IMR-90 (cell line): ENCODE results near the gene HSP90AB1. TPM values are rescaled to one million over a fixed set of nuclear protein-coding genes. Genes with fewer than 3 reads are reported as not detected.

Source experiments
- ATAC-seq: fragments of 200-7000 bp; cut with Tn5 transposase; 2 replicates; pipeline ENCODE4 v1.9.1; 2020; ENCODE audit warnings: low read depth, mild to moderate bottlenecking, moderate library complexity
- BruUV-seq: library from RNA; stranded (reverse); fragments of 400-500 nt; replicated peaks from 2 replicates; lab custom pipeline; 2021; lab: Mats Ljungman, UMichigan
- CTCF ChIA-PET: fragments of 300-600 bp; formaldehyde crosslinking; extraction: SDS; loops from one replicate; lab custom pipeline; 2021; ENCODE audit warnings: antibody characterized with exemption; lab: Yijun Ruan, JAX
- POLR2A ChIA-PET: fragments of 300-600 bp; sonication (Branson Sonifier 250); formaldehyde crosslinking; loops from one replicate; lab custom pipeline; 2022; ENCODE audit warnings: antibody characterized with exemption; ENCODE audit not compliant: unreplicated experiment; lab: Charles Lee
- DNase-seq: peaks from one replicate; pipeline ENCODE4 v3.0.0; 2013
- H2AFZ ChIP-seq: replicated peaks from 2 replicates; pipeline ENCODE3; 2013; ENCODE audit warnings: low read length, mild to moderate bottlenecking; ENCODE audit not compliant: poor library complexity
- H2AK5ac ChIP-seq: 2 replicates; pipeline ENCODE4 v1.6.1; 2013; ENCODE audit warnings: low read depth, low read length, inconsistent platforms
- H2AK9ac ChIP-seq: replicated peaks from 2 replicates; pipeline ENCODE3; 2013; ENCODE audit warnings: mild to moderate bottlenecking, low read depth, low read length, moderate library complexity; ENCODE audit not compliant: poor library complexity
- H2BK120ac ChIP-seq: 2 replicates; pipeline ENCODE4 v1.6.1; 2013; ENCODE audit warnings: low read depth, low read length, inconsistent platforms
- H2BK15ac ChIP-seq: 3 replicates; pipeline ENCODE4 v1.6.1; 2013; ENCODE audit warnings: low read depth, low read length, inconsistent platforms
- H2BK20ac ChIP-seq: 2 replicates; pipeline ENCODE4 v1.6.1; 2013; ENCODE audit warnings: low read depth, mild to moderate bottlenecking, inconsistent platforms, low read length, moderate library complexity
- H2BK5ac ChIP-seq: 2 replicates; pipeline ENCODE4 v1.6.1; 2013; ENCODE audit warnings: mild to moderate bottlenecking, low read depth, low read length, inconsistent platforms; ENCODE audit not compliant: poor library complexity, severe bottlenecking
- H3K14ac ChIP-seq: replicated peaks from 2 replicates; pipeline ENCODE4 v1.6.1; 2013; ENCODE audit warnings: low read depth, low read length, inconsistent platforms
- H3K18ac ChIP-seq: 2 replicates; pipeline ENCODE4 v1.6.1; 2013; ENCODE audit warnings: low read depth, low read length, control low read depth
- H3K23ac ChIP-seq: 2 replicates; pipeline ENCODE4 v1.6.1; 2013; ENCODE audit warnings: low read depth, low read length, inconsistent platforms
- H3K27ac ChIP-seq: 2 replicates; pipeline ENCODE4 v1.5.1; 2013; ENCODE audit warnings: mild to moderate bottlenecking, control low read depth, low read length; ENCODE audit not compliant: insufficient read depth
- H3K27me3 ChIP-seq: 2 replicates; pipeline ENCODE4 v1.6.1; 2013; ENCODE audit warnings: low read length; ENCODE audit not compliant: control insufficient read depth, insufficient read depth
- H3K36me3 ChIP-seq: 2 replicates; pipeline ENCODE4 v1.6.1; 2013; ENCODE audit warnings: low read length, mixed read lengths; ENCODE audit not compliant: control insufficient read depth, insufficient read depth
- H3K4ac ChIP-seq: 2 replicates; pipeline ENCODE4 v1.6.1; 2013; ENCODE audit warnings: low read depth, low read length, inconsistent platforms
- H3K4me1 ChIP-seq: 2 replicates; pipeline ENCODE4 v1.6.1; 2013; ENCODE audit warnings: low read length, mixed read lengths; ENCODE audit not compliant: control insufficient read depth, insufficient read depth
- H3K4me2 ChIP-seq: 2 replicates; pipeline ENCODE4 v1.6.1; 2013; ENCODE audit warnings: low read depth, mild to moderate bottlenecking, control low read depth, low read length, moderate library complexity
- H3K4me3 ChIP-seq: 2 replicates; pipeline ENCODE4 v1.5.1; 2013; ENCODE audit warnings: low read depth, mild to moderate bottlenecking, control low read depth, low read length, moderate library complexity; ENCODE audit not compliant: insufficient read depth
- H3K56ac ChIP-seq: 2 replicates; pipeline ENCODE4 v1.6.1; 2013; ENCODE audit warnings: low read length, inconsistent platforms; ENCODE audit not compliant: insufficient read depth; ENCODE audit errors: extremely low read depth
- H3K79me1 ChIP-seq, 2 experiments: 2 replicates each; pipeline ENCODE4 v1.6.1; 2013; ENCODE audit warnings: low read length in 2 of 2, inconsistent platforms in 1 of 2, low read depth in 1 of 2
- H3K9ac ChIP-seq: 2 replicates; pipeline ENCODE4 v1.6.1; 2013; ENCODE audit warnings: low read depth, low read length, control low read depth
- H3K9me1 ChIP-seq: 2 replicates; pipeline ENCODE4 v1.6.1; 2013; ENCODE audit warnings: low read length, inconsistent platforms; ENCODE audit not compliant: insufficient read depth
- H3K9me3 ChIP-seq: 2 replicates; pipeline ENCODE4 v1.6.1; 2013; ENCODE audit warnings: low read length; ENCODE audit not compliant: control insufficient read depth, insufficient read depth
- H4K20me1 ChIP-seq: 2 replicates; pipeline ENCODE4 v1.6.1; 2013; ENCODE audit warnings: low read length, inconsistent platforms; ENCODE audit not compliant: insufficient read depth
- H4K5ac ChIP-seq: 2 replicates; pipeline ENCODE4 v1.6.1; 2013; ENCODE audit warnings: mild to moderate bottlenecking, low read depth, low read length, control low read depth
- H4K8ac ChIP-seq, 2 experiments: 2 replicates each; pipeline ENCODE4 v1.6.1; 2013; ENCODE audit warnings: low read depth in 2 of 2, low read length in 2 of 2, control low read depth in 1 of 2, inconsistent platforms in 1 of 2
- H4K91ac ChIP-seq: 2 replicates; pipeline ENCODE4 v1.6.1; 2013; ENCODE audit warnings: low read depth, low read length, inconsistent platforms; ENCODE audit not compliant: insufficient read depth
- MAZ ChIP-seq: IDR thresholded peaks from 2 replicates; pipeline ENCODE4 v1.6.1; 2012; ENCODE audit warnings: low read depth, mild to moderate bottlenecking, low read length, improper control_type of control experiment, moderate library complexity, borderline replicate concordance
- MXI1 ChIP-seq: IDR thresholded peaks from 2 replicates; pipeline ENCODE4 v1.6.1; 2012; ENCODE audit warnings: low read depth, mild to moderate bottlenecking, low read length, moderate library complexity, borderline replicate concordance
- RAD21 ChIP-seq: IDR thresholded peaks from 2 replicates; pipeline ENCODE4 v1.6.1; 2012; ENCODE audit warnings: low read length, improper control_type of control experiment
- RCOR1 ChIP-seq: IDR thresholded peaks from 2 replicates; pipeline ENCODE4 v1.6.1; 2012; ENCODE audit warnings: mild to moderate bottlenecking, low read length, improper control_type of control experiment; ENCODE audit not compliant: insufficient replicate concordance
- WGBS, 2 experiments: methylation state at CpG; one replicate each; pipeline versions ENCODE4 v1.1.5 to v1.1.7; 2013; ENCODE audit warnings: missing lambda C conversion rate in 2 of 2; ENCODE audit not compliant: insufficient read length in 1 of 2; ENCODE audit errors: extremely low coverage in 2 of 2; 5-methylcytosine and 5-hydroxymethylcytosine counted together
- dilution Hi-C: fragments of 300-500 bp; cut with HindIII; formaldehyde crosslinking; loops from one replicate; pipeline ENCODE4 v1.14.3; 2018; ENCODE audit warnings: low sequenced_read_pairs; ENCODE audit not compliant: unreplicated experiment
- in situ Hi-C: fragments of 300-500 bp; cut with MboI; formaldehyde crosslinking; loops from 3 replicates; pipeline ENCODE4 v1.14.3; 2019; ENCODE audit warnings: low sequenced_read_pairs, inconsistent platforms, mixed read lengths
- intact Hi-C: fragments of 100-400 bp; cut with micrococcal nuclease; formaldehyde crosslinking; loops from 2 replicates; pipeline ENCODE4 v1.10.0; 2022
- polyA plus RNA-seq, 3 experiments: library from polyadenylated mRNA; depleted of rRNA; stranded (reverse); fragments of >200 nt; gene quantifications; 2 replicates each; pipeline ENCODE4 v1.2.3, GENCODE V29; 2012; ENCODE audit warnings: low replicate concordance in 1 of 3
- total RNA-seq: library from RNA; depleted of rRNA; stranded (reverse); fragments of >200 nt; gene quantifications from 2 replicates; pipeline ENCODE4 v1.2.3, GENCODE V29; 2012
- TF ChIP-seq, protein P1 (sequence below): fragments of 150-350 bp; IDR thresholded peaks from 2 replicates; pipeline ENCODE4 v1.6.1; 2017; ENCODE audit warnings: mild to moderate bottlenecking, antibody characterized with exemption, low read length, low read depth
- TF ChIP-seq, protein P2 (sequence below): fragments of 150-350 bp; IDR thresholded peaks from 2 replicates; pipeline ENCODE4 v1.6.1; 2016; ENCODE audit warnings: low read depth, mild to moderate bottlenecking, low read length, moderate library complexity, borderline replicate concordance

HSP90AB1 gene
- total and polyA plus RNA-seq, 2 of the 4 experiments (the other 2 are of a cell fraction): 887 to 1,307 TPM

GRCh38 chr6:44250718-44251123 is 3.8 kb downstream of the HSP90AB1 start:
- Histone ChIP-seq H3K9ac (no peak overlapping the region), H3K4ac (no peak overlapping the region), H3K36me3 (peaks cover 56% of the 10 kb centered on the region), H2BK20ac (no peak overlapping the region), H3K56ac (no peak overlapping the region), H4K5ac (no peak overlapping the region), H3K18ac (no peak overlapping the region), H2AK5ac (no peak overlapping the region), H2BK5ac (no peak overlapping the region), H2AK9ac (no peak overlapping the region), H3K79me1 (peaks cover 23 to 81% of the 10 kb centered on the region in 2 experiments), H3K27me3 (no peaks in the 10 kb centered on the region), H3K4me2 (no peak overlapping the region), H3K14ac (no peak overlapping the region), H4K8ac (no peak overlapping the region), H3K23ac (no peak overlapping the region; the same call in 1 of the 2 replicates), H3K4me1 (peaks cover 3% of the 10 kb centered on the region), H4K91ac (no peak overlapping the region), H3K9me1 (peaks cover 13% of the 10 kb centered on the region), H2BK15ac (no peak overlapping the region), H3K9me3 (no peaks in the 10 kb centered on the region), H4K20me1 (peaks cover 88% of the 10 kb centered on the region), H2AFZ (no peak overlapping the region), H2BK120ac (no peak overlapping the region), H3K4me3 (no peak overlapping the region), H3K27ac (no peak overlapping the region)
- intact Hi-C loops (no loop called here), in situ Hi-C loops (no loop called here), dilution Hi-C loops (no loop called here)
- BruUV-seq: no TSS peak
- ATAC-seq: no peak
- TF ChIP-seq, protein P1, sequence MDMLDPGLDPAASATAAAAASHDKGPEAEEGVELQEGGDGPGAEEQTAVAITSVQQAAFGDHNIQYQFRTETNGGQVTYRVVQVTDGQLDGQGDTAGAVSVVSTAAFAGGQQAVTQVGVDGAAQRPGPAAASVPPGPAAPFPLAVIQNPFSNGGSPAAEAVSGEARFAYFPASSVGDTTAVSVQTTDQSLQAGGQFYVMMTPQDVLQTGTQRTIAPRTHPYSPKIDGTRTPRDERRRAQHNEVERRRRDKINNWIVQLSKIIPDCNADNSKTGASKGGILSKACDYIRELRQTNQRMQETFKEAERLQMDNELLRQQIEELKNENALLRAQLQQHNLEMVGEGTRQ: no peak
- no peak for TF ChIP-seq RAD21
- no peak for TF ChIP-seq RCOR1
- no peak for TF ChIP-seq MAZ
- no peak for TF ChIP-seq MXI1
- TF ChIP-seq, protein P2, sequence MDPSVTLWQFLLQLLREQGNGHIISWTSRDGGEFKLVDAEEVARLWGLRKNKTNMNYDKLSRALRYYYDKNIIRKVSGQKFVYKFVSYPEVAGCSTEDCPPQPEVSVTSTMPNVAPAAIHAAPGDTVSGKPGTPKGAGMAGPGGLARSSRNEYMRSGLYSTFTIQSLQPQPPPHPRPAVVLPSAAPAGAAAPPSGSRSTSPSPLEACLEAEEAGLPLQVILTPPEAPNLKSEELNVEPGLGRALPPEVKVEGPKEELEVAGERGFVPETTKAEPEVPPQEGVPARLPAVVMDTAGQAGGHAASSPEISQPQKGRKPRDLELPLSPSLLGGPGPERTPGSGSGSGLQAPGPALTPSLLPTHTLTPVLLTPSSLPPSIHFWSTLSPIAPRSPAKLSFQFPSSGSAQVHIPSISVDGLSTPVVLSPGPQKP: no peak
- WGBS, 2 experiments: no CpG with 5 or more reads among the region's 3 CpGs
- DNase-seq: no peak
- CTCF ChIA-PET: interaction anchor here (1.1 kb wide), 1 partner anchor 16 kb away, joined by 3 read pairs; no protein-coding TSS in a partner anchor
- POLR2A ChIA-PET: no interaction called here
